Glomerular visceral epithelial cell (primary cell): Measurements from ENCODE around the gene MRPL19.

ENCODE experiments used
- DNase-seq: peaks from one replicate; pipeline ENCODE4 v3.0.0-alpha.2; 2016; ENCODE audit errors: extremely low spot score

Gene MRPL19

DNA sequence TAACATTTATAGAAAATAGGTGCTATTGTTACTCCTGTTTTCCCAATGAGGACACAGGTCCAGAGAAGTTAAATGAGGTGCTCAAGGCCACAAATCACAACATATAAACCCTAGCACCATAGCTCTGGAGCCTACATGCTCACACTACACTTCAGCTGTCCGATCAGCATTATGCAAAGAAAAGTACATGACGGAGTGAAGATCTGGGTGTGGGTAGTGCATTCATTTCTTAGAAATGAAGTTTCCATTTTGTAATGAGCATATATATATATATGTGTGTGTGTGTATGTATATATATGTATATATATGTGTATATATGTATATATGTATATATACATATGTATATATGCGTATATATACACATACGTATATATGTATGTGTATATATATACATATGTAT lies 30.2 kb upstream of the MRPL19 start:
- no peak for DNase-seq

DNA sequence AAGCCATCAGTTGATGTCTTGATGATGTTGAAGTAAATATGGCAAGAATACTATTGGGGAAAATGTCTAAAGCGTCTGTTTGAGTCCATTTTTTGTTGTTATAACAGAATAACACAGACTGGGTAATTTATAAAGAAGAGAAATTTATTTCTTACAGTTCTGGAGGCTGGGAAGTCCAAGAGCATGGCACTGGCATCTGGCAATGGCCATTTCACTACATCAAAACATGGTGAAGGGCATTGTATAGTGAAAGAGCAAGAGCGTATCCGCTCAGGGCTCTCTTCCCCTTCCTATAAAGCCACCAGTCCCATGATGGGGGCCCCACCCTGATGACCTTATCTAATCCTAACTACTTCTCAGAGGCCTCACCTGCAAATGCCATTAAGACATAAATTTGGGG lies 29.6 kb upstream of the MRPL19 start:
- no peak for DNase-seq

DNA sequence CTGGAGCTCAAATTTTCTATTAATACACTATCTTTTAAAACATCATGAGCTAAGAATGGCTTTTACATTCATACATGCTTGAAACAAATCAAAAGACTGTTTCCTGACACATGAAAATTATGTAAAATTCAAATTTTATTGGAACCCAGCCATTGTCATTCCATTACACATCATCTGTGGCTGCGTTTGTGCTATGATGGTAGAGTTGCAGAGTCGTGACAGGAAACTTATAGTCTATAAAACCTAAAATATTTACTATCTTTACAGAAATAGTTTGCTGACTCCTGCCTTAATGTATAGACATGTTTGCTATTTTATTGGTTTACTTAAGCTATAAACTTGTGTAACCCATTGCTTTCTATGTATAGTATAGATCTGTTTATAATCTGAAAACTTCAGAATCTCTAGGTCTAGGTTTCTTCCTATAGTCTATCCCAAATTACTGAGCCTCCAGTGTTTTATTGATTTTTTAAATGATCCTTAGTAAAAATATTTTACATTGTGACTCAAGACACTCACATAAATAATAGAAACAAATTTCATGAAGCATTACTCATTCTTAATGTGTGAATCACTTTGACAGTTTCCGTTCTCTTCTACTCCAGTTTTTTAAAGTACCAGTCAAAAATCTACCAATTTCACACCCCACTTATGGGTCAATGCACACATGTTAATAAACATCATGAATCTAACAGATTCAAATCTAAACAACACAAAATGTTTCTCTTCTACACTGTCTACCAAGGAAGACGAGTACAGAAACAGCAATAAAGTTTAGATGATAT lies 26.4 kb upstream of the MRPL19 start:
- DNase-seq, result no peak

DNA sequence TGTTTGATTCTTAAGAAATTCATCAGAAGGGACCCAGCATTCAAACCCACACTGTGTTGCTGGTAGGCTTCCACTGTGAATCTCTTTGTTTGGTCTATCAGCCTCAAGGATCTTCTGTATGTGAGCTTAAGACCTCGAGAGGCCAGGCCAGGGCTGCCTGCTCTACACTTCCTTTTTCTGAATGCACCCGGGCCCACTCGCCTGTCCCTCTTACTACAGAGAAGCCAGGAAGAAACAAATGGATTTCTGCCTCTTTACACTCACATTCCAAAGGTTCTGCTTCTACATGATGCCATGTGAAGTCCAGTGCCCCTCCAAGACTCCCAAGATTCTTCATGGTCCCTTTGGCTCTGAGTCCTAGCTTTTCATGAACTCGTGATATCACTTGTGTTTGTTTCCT lies 25.4 kb upstream of the MRPL19 start:
- no peak for DNase-seq

DNA sequence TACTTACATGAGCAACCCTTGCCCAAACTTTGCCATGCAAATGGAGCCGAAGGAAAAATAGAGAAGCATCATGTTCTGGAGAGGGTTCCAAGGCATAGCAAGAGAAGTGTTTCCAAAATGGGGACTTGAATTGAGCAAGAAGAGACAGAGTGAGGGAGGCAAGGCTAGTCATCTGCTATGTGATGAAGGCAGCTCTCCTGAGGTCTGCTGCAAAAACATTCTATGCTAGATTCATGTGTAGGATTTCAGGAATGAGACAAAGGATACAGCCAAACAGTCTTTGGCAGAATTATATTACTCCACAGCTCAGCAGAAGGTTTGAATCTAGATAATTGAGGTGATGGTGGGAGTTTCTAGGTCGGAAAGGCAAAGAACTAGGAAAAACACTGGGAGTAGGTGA lies 24.1 kb upstream of the MRPL19 start:
- no peak for DNase-seq

DNA sequence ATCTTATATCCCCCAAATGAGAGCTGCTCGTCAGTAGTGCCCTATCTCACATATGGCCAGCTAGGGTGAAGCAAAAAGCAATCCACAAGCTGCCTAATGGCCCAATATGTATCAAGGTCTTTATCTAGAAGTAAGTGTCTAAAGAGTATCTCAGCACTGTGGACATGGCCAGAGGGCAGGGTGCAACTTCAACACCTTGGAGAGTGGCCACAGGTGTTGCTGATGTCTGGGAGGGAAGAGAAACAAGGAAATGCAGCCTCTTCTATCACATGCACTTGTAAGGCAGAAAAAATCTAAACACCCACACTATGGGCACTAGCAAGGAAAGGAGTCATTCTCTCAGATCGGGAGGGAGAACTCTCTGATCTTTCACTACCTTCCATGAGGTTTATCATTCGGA lies 23.7 kb upstream of the MRPL19 start:
- DNase-seq, result no peak

DNA sequence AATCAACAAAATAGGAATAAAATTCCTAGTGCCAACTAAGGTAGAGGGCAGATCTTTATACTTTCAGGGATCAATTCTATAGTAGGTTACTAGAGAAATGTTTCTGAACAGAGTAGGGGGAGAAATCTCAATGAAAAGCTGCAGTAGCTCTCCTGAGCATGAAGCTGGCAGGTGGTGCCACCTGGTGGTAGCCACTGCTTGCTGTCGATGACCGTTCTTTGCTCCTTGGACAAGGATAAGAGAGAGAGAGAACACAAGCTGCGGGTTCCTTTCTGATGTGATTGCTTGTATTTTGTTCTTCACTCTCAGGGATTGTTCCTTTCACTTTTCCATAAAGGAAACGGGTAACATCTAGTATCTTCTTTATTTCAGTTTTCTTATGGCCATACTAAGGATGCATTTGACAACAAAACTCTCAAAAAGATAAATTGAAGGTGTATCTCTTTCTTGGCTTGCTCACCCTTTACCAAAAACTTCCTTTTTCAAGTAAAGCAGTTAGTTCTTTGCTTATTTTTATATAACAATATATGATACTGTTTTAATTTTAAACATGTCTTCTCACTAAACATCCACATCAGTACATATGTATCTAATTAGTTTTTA lies 18.6 kb upstream of the MRPL19 start:
- peak; percentile 77 for DNase-seq

DNA sequence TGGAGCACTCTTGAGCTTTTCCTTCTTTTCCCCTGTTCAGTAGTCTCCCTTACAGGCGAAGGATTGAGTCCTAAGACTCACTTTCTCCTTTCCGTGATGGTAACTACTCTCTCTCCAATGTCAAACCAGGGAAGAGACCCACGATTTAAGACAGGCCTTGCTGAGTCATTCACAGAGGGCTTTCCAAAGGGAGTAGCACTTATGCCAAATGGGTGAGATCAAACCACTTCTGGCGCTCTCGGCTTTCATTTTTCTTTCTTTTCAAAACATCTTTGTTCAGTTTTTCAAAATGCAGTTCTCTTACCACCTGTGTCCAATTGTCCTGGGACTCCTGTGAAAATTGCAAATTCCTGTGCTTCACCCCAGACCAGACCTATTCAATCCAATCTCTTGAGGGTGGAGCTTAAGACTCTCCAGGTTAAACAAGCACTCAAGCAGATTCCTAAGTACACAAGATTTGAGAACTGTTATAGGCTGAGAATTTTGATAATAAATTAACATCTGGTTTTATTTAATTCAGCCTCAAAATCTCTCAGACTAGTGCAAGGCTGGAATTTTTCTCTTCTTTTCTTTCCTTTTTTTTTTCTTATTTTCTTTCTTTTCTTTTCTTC lies 14.4 kb upstream of the MRPL19 start:
- DNase-seq, result no peak

DNA sequence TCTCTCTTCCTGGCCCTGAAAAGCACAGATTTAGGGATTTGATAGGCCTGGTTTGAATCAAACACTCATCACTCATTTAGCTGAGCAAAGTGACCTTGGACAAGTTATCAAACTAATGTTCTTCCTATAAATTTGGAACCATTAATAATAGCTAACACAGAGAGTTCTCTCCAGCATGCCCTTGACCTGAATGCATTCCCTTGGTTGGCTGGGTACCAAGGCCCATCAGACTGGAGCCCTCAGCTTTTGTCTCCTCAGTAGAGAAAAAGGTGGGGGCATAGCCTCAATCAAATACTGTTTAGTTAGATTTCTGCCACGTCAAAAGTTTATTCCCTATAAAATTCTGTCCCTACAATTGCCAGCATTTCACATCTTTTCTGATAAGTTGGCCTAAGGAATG lies 13.8 kb upstream of the MRPL19 start:
- DNase-seq, result no peak

DNA sequence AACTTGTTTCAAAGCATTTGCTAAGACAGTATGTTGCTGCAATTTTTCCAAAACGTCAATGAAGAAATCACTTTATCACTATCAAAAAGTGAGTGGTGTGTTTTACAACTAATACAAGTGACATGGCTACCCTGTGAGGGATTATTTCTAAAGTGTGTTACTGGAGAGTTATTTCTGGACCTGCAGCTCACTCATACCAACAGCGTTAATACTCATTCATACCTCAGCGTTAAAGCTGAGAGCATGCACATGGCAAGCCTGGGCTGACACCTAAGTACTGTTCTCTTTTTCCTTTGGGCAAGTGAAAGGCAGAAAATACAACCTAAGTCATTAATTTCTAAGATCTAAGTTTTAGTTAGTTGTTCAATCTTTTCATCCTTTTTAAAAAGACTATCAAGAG lies 13.0 kb upstream of the MRPL19 start:
- DNase-seq, result no peak

DNA sequence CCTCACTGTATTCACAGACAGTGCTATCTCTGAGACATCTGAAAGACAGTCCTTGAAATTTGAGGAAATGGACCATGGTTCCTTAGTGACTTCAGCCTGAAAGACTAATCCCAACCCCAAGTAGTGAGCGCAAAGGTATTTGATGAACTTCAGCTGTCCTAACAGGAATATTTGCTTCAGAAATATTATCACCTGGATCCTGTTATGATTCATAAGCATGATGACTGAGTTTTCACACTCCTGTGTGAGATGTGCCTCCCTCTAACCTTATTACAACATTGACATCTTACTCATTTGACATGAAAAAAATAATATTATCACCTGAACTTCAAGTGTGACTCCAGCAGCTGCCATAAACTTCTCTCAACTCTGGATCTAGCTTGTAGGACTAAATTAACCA lies 11.6 kb upstream of the MRPL19 start:
- no peak for DNase-seq

DNA sequence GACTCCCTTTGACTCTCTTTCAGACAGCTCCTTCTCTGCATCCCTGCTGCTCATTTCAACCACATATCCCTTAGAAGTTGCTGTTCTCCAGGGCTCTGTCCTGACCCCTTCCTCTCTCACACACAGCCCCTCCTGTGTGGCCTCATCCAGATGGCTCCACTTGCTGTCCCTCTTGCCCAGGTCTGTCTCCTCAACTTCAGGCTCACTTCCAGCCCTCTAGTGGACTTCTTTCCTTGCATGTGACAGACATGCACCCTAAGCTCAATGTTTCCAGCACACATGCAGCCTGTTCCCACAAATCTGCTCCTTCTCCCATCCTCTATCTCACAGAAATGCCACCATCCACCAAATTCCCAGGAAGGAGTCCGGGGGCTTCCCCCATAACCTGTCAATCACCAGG lies 9.0 kb upstream of the MRPL19 start:
- no peak for DNase-seq

DNA sequence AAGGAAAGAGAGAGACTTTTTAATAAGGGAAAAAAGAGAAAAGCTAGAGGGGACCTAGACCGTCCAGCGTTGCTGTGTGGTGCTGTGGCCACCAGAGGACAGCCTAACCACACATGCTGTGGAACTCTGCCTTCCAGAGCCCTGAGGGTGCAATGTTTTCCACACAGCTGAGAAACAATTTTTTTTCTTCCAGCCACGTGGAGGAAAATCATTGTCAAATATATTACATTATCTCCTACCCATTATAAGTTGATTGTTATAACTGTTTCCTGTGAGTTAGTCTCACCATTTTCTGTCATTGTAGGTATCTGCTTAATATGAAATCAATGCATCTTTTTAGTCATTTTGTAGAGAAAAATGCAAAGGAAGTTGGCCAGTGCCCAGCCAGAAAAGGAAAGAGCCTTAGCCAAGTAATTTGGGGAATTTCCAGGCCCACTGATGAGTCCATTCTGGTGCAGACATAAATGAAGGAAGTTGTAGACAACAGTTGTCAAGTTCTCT lies 5.9 kb upstream of the MRPL19 start:
- peak; percentile 62 for DNase-seq

DNA sequence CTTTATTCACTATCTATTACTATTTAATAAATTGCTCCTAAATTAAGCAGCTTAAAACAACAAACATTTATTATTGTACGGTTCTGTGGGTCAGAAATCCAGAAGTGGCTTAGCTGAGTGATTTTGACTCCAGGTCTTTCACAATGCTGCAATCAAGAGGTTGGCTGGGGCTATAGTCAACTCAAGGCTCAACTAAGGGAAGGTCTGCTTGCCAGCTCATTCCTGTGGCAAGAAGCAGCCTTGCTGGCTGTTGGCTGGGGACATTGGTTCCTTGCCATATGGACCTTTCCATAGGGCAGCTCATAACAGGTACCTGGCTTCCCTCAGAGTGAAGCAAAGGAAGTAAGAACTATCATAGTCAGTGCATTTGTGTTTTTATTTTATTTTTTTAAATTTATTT lies 5.0 kb upstream of the MRPL19 start:
- DNase-seq, result no peak

DNA sequence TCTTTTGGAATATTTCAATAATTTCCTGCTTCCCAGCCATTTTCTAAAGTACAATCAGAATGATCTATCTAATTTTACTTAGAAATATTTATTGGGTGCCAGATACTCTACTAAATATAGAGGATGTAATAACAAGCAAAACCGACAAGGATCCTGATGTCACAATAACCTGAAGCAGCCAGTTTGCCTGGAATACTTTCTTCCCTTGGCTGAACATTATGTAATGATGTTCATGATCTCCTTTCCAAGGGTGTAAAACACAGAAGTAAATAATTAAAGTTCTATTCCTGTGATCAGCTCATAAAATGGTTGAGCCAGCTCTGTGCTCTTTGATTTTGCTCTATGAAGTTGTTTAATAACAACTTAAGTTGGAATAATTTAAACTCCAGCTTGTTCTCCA lies 2.6 kb upstream of the MRPL19 start:
- DNase-seq, result no peak

DNA sequence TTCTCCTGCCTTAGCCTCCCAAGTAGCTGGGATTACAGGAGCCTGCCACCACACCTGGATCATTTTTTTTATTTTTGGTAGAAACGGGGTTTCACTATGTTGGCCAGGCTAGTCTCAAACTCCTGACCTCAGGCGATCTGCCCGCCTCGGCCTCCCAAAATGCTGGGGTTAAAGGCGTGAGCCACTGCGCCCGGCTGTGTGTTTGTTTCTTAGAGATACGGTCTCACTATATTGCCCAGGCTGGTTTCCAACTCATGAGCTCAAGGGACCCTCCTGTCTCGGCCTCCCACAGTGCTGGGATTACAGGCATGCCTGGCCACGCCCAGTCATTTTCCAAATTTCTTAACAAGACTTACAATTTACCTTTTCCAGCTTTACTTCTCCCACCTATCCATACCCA lies 940 bp upstream of the MRPL19 start:
- DNase-seq, result no peak

DNA sequence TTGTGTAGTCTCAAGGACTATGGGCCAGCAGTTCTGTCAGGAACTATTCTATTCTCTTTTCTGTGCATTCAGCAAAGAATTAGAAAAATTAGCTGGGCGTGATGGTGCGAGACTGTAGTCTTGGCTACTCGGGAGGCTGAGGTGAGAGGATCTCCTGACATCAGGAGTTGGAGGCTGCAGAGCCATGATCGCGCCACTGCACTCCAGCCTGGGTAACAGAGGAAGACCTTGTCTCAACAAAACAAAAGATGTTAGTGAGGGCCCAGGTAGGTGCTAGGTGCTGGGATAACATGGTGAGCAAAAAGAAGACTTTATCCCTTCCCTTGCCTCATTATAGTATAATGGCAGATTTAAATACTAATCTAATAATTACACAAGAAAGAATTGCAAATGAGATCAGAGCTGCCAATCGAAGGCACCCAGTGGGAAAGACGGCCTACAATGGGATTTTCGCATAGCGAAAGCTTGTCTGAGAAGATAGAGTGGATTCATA lies 447 bp upstream of the MRPL19 start:
- DNase-seq, result no peak

DNA sequence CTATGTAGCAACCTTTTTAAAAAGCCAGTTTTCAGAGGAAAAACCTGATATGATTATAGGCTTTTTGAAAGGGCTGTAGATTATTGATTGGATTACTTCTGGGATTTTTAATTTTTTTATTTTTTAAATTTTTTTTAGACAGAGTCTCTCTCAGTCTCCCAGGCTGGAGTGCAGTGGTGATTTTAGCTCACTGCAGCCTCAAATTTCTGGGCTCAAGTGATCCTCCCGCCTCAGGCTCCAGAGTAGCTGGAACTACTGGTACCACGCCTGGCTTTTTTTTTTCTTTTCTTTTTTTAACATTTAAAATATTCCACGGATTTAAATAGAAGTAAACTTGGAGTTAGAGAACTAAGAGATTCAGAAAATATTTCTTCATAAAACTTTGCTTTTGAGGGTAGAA lies 1.2 kb downstream of the MRPL19 start:
- no peak for DNase-seq

DNA sequence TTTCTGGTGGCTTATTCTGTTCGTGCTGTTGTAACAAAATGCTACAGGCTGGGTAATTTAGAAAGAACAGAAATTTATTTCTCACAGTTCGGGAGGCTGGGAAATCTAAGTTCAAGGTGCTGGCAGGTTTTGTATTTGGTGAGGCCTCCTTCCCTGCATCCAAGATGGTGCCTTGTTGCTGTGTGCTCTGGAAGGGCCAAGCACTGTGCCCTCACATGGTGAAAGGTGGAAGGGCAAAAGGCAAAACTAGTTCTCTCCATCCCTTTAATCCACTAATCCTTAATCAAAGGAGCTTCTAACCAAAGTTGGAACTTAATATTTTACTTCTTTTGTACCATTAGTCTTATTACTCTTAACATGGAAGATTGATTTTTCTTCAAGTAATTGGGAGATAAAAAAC lies 7.4 kb downstream of the MRPL19 start:
- no peak for DNase-seq

DNA sequence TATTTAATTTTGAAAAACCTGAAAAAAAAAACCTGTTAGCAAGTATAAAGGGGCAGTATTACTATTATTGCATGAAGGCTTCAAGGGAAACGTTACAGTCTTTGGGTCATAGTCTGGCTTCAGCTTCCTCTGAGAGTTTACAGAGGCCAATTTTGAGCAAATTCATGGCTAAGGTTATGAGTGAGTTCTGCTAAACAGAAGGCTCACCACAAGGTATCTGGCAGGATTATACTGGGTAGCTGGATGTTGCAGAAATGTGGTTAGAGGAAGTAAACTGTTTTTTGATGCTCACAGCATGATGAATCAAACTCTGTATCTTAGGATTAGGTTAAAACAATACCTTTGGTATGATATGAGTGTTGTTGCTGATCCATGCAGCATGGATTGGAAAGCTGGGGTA lies 9.3 kb downstream of the MRPL19 start:
- DNase-seq, result no peak

DNA sequence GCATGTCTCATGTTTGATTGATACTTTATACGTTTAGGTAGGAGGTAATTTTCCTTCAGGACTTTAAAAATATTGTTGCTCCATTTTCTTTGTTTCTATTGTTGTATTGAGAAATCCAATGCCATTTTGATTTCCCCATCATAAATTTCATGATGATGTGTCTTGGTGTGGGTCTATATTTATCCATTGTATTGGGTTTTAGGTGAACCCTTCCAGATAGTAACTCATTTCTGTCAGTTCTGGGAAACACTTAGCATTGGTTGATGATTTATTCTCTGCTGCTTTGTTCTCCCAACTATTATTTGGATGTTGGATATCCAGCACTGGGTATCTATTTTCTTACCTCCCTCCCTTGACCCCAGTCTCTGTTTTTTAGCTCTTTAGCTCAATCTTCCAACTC lies 10.0 kb downstream of the MRPL19 start:
- no peak for DNase-seq

DNA sequence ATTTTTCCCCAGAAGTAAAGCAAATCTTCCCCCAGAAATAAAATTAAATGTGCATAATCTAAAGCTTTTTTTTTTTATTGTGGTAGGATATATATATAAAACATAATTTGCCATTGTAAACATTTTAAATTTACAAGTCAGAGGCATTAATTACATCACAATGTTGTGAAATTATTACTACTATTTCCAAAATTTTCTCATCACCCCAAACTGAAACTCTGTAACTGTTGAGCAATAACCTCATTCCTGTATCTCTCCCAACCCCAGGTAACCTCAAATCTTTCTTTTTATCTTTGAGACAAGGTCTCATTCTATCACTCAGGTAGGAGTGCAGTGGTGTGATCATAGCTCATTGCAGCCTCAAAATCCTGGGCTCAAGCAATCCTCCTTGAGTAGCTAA lies 11.2 kb downstream of the MRPL19 start:
- DNase-seq, result no peak

DNA sequence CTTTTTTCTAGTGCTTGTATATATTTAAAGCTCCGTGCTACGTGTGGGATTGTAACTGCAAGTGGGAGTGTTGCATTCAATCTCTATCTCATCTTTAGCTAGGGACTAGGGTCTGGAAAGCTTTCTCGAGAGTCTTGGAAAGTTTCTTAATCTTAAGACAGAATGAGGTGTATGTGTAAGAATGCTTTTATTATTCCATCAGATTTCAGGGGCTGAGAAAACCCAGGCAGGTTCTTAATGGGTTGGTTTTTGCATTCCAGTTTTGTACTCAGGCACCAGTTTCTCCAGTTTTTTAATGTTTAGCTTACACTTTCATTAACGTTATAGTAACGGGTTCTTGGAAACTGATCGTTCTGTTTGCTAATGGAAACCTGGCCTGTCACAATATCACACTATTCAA lies 20.3 kb downstream of the MRPL19 start:
- DNase-seq, result no peak
